Neural crest cell (in vitro differentiated cells): ENCODE data around the gene ANKRD61. TPM values are rescaled to one million over a fixed set of nuclear protein-coding genes. Genes with fewer than 3 reads are reported as not detected.
"Not testable (repeated sequence)": the region's sequence is repeated elsewhere in the genome, so short reads cannot be mapped to it uniquely, and the experiment has no call there.

Experiments used
- DNase-seq: peaks from one replicate; pipeline ENCODE4 v3.0.0; 2021; ENCODE audit warnings: low read depth, mixed read lengths, low spot score
- H3K27ac Mint-ChIP-seq: one replicate; pipeline ENCODE4 v1.8.0; 2021; ENCODE audit warnings: mild to moderate bottlenecking, mixed read lengths; ENCODE audit not compliant: unreplicated experiment
- H3K27me3 Mint-ChIP-seq: 2 replicates; pipeline ENCODE4 v1.8.0; 2021; ENCODE audit warnings: low read depth, mild to moderate bottlenecking, mixed read lengths
- H3K36me3 Mint-ChIP-seq: 2 replicates; pipeline ENCODE4 v1.8.0; 2021; ENCODE audit warnings: low read depth, mild to moderate bottlenecking, mixed read lengths
- H3K4me1 Mint-ChIP-seq: 2 replicates; pipeline ENCODE4 v1.8.0; 2021; ENCODE audit warnings: mixed read lengths
- H3K4me3 Mint-ChIP-seq: one replicate; pipeline ENCODE4 v1.8.0; 2021; ENCODE audit warnings: mild to moderate bottlenecking, mixed read lengths
- H3K9me3 Mint-ChIP-seq: 2 replicates; pipeline ENCODE4 v1.8.0; 2021; ENCODE audit warnings: mixed read lengths
- CTCF ChIP-seq: fragments of 200-600 bp; sonication (generic); conservative IDR thresholded peaks from 2 replicates; pipeline ENCODE4 v1.5.0; 2021; ENCODE audit warnings: antibody characterized with exemption, mild to moderate bottlenecking
- long read RNA-seq: library from polyadenylated mRNA; unstranded; transcript quantifications from one replicate; pipeline ENCODE4 v2.0.0, GENCODE V29; 2020
- total RNA-seq: library from RNA; stranded (reverse); gene quantifications from 2 replicates; pipeline ENCODE4 v1.2.1, GENCODE V29; 2021

ANKRD61 gene
- 0.70 and 0.80 TPM in 2 replicates for total RNA-seq
- long read RNA-seq, result 0 reads

- H3K36me3 Mint-ChIP-seq, result peaks cover 15% of the 10 kb centered on the region
Observed at GRCh38 chr7:6030988-6031387, at the start of gene ANKRD61. ANKRD61 (plus strand) TSS chr7:6031376; CDS start chr7:6031376, 0 bp downstream.

DNA sequence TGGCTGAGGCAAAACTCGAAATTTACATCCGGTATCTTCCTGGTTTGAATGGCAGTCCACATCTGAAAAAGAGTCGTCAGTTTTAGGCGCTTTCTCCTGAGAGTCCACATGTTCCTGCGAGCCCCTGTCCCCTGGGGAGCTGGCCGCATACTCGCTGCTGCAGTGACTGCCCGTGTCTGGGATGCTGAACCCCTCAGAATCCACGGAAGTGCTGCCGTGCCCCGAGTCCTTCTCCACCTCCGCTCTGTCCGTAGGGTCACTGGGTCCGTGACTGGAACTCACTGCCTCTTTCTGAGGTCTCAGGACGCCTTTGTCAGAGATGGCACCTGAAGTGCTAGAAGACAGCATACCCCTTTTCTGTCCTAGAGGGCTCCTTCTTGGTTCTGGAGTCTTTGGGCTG lies 44.1 kb upstream of the ANKRD61 start:
- H3K4me3 Mint-ChIP-seq, DNase-seq, H3K27ac Mint-ChIP-seq, H3K27me3 Mint-ChIP-seq, H3K9me3 Mint-ChIP-seq, H3K4me1 Mint-ChIP-seq: not testable (repeated sequence)
- H3K36me3 Mint-ChIP-seq, result peaks cover 17% of the 10 kb centered on the region

More at GRCh38 chr7:6030988-6031387, at the start of gene ANKRD61:
- Mint-ChIP-seq H3K4me1 (no peaks in the 10 kb centered on the region), H3K27ac (no peak within 1 kb of the TSS), H3K27me3 (no peaks in the 10 kb centered on the region), H3K9me3 (no peaks in the 10 kb centered on the region), H3K4me3 (no peak within 1 kb of the TSS)
- TF ChIP-seq CTCF, result no peak
- no peak for DNase-seq

- TF ChIP-seq CTCF, result peak; percentile 77
- H3K36me3 Mint-ChIP-seq, result peaks cover 11% of the 10 kb centered on the region
- no peak overlapping the region for H3K4me3 Mint-ChIP-seq
- no peaks in the 10 kb centered on the region for H3K27me3 Mint-ChIP-seq
- no peaks in the 10 kb centered on the region for H3K4me1 Mint-ChIP-seq
- DNase-seq, result no peak
- H3K9me3 Mint-ChIP-seq, result no peaks in the 10 kb centered on the region
- no peak overlapping the region for H3K27ac Mint-ChIP-seq
Observed at GRCh38 chr7:5997210-5997808, 33.9 kb upstream of the ANKRD61 start.

GRCh38 chr7:6007386-6007785 lies 23.8 kb upstream of the ANKRD61 start:
- peak overlapping the region; percentile 65 for H3K4me3 Mint-ChIP-seq
- H3K27me3 Mint-ChIP-seq, result no peaks in the 10 kb centered on the region
- no peak for TF ChIP-seq CTCF
- no peak for DNase-seq
- H3K27ac Mint-ChIP-seq, result no peak overlapping the region
- H3K4me1 Mint-ChIP-seq, result peaks cover 21% of the 10 kb centered on the region
- no peaks in the 10 kb centered on the region for H3K36me3 Mint-ChIP-seq
- H3K9me3 Mint-ChIP-seq, result no peaks in the 10 kb centered on the region

GRCh38 chr7:6007835-6008590 lies 23.2 kb upstream of the ANKRD61 start:
- H3K27ac Mint-ChIP-seq, H3K27me3 Mint-ChIP-seq, DNase-seq, H3K36me3 Mint-ChIP-seq, H3K9me3 Mint-ChIP-seq: not testable (repeated sequence)
- Mint-ChIP-seq H3K4me1 (peaks cover 21% of the 10 kb centered on the region), H3K4me3 (peak overlapping the region; percentile 92)

DNA sequence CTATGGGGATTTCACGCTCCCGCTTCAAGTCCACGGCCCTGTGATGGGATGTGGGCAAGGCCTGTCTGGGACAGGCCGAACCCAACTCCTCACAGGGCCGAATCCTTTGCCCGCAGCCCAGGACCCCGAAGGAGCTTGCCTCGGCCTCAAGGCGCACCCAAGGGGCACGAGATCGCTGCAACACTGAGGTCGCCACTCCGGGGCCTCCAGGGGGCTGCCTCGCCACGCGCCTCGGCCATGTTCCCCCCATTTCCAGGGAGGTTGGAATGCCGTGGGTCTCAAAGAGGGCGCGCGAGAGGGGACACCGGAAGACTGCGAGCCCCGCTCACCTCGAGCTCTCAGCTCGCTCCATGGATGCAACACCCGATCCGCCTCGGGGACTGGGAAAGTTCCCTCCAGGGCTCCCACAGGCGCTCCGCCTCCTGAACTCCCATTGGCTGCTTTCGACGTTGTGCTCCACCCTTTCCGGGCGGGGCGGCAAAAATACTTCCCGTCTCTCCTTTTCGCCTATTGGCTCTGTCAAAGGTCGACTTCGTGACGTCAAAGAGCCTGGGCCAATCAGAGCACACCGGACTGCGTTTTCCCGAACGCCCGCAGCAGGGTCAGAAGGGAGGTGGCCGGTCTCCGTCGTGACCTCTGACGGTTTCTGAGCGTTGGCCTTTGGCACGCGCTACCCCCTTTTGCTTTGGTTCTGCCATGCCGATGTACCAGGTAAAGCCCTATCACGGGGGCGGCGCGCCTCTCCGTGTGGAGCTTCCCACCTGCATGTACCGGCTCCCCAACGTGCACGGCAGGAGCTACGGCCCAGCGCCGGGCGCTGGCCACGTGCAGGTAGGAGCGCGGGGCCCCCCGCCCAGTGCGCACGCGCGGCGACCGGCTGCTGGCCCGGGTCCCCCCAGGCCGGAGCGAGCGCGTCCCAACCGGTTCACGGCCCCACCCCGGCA lies 22.2 kb upstream of the ANKRD61 start, which contains the start of the genes AIMP2 and PMS2:
AIMP2 (plus strand) TSS at position 605 of the 944 bp plus-strand sequence; CDS start at position 697, 92 bp downstream.
PMS2 (minus strand) TSS at position 382 of the 944 bp plus-strand sequence; CDS start at position 352, 30 bp downstream.
- H3K9me3 Mint-ChIP-seq, result no peaks in the 10 kb centered on the region
- peaks cover 21% of the 10 kb centered on the region for H3K4me1 Mint-ChIP-seq
- H3K27me3 Mint-ChIP-seq, result no peaks in the 10 kb centered on the region
- DNase-seq, result peak; percentile 97
- H3K27ac Mint-ChIP-seq, result peak within 1 kb of the TSS; percentile 93
- peak within 1 kb of the TSS; percentile 92 for H3K4me3 Mint-ChIP-seq
- H3K36me3 Mint-ChIP-seq, result no peaks in the 10 kb centered on the region
- peak; percentile 20 for TF ChIP-seq CTCF

DNA sequence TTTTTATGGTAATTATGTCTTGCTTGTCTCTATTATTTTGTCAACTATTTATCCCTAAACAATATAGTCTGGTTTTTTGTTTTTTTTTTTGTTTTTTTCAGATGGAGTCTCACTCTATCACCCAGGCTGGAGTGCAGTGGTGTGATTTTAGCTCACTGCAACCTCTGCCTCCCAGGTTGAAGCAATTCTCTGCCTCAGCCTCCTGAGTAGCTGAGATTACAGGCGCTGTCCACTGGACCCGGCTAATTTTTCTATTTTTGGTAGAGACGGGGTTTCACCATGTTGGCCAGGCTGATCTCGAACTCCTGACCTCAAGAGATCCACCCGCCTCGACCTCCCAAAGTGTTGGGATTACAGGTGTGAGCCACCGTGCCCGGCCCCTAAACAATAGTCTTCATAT lies 20.8 kb upstream of the ANKRD61 start:
- Mint-ChIP-seq H3K4me1 (peaks cover 21% of the 10 kb centered on the region), H3K4me3 (peak overlapping the region; percentile 87)
- not testable (repeated sequence) for H3K27me3 Mint-ChIP-seq, H3K27ac Mint-ChIP-seq, H3K9me3 Mint-ChIP-seq, DNase-seq, H3K36me3 Mint-ChIP-seq
